Panc1 (cell line): ENCODE measurements around the gene SPDYE17. TPM values are rescaled to one million over a fixed set of nuclear protein-coding genes. Genes with fewer than 3 reads are reported as not detected.
"Not testable (repeated sequence)": the region's sequence is repeated elsewhere in the genome, so short reads cannot be mapped to it uniquely, and the experiment has no call there.

Experiments
- ATAC-seq: fragments of 200-7000 bp; cut with Tn5 transposase; 2 replicates; pipeline ENCODE4 v1.9.1; 2020; ENCODE audit warnings: mild to moderate bottlenecking, moderate library complexity
- BruUV-seq: library from RNA; stranded (reverse); fragments of 400-500 nt; replicated peaks from 2 replicates; lab custom pipeline; 2021; lab: Mats Ljungman, UMichigan
- CTCF ChIA-PET: fragments of 300-600 bp; sonication (Branson Sonifier 250); formaldehyde crosslinking; loops from one replicate; lab custom pipeline; 2022; ENCODE audit warnings: antibody characterized with exemption; lab: Charles Lee
- POLR2A ChIA-PET: fragments of 300-600 bp; sonication (Branson Sonifier 250); formaldehyde crosslinking; loops from one replicate; lab custom pipeline; 2022; ENCODE audit warnings: antibody characterized with exemption; lab: Charles Lee
- DNase-seq: peaks from one replicate; pipeline ENCODE4 v3.0.0-alpha.2; 2010; ENCODE audit warnings: low read depth, low spot score
- H3K27ac ChIP-seq: 2 replicates; pipeline ENCODE4 v1.5.1; 2011; ENCODE audit warnings: mild to moderate bottlenecking, low read length, inconsistent platforms
- H3K27me3 ChIP-seq: fragments of 200-500 bp; sonication (Bioruptor generic); 2 replicates; pipeline ENCODE4 v1.6.0; 2014; ENCODE audit warnings: low read length, inconsistent platforms; ENCODE audit not compliant: control insufficient read depth, insufficient read depth
- H3K36me3 ChIP-seq: fragments of 200-500 bp; sonication (Bioruptor generic); 2 replicates; pipeline ENCODE4 v1.5.1; 2014; ENCODE audit warnings: inconsistent platforms, mild to moderate bottlenecking, low read length, moderate library complexity; ENCODE audit not compliant: control insufficient read depth, insufficient read depth
- H3K4me1 ChIP-seq: 2 replicates; pipeline ENCODE4 v1.5.1; 2011; ENCODE audit warnings: inconsistent platforms, mild to moderate bottlenecking, low read length, moderate library complexity; ENCODE audit not compliant: control insufficient read depth, insufficient read depth
- H3K4me3 ChIP-seq, 2 experiments: 2 replicates each; pipeline ENCODE4 v1.5.1; 2011 to 2012; ENCODE audit warnings: low read depth in 2 of 2, low read length in 2 of 2, mild to moderate bottlenecking in 2 of 2, inconsistent platforms in 1 of 2, moderate library complexity in 1 of 2
- H3K9me3 ChIP-seq: fragments of 200-500 bp; sonication (Bioruptor generic); 2 replicates; pipeline ENCODE4 v1.5.1; 2014; ENCODE audit warnings: low read depth, mild to moderate bottlenecking, inconsistent platforms, low read length, moderate library complexity; ENCODE audit not compliant: control insufficient read depth, insufficient read depth
- in situ Hi-C: cut with HindIII; loops from 2 replicates; pipeline ENCODE4 v1.10.0; 2016; ENCODE audit warnings: low sequenced_read_pairs, low pct_unique_long_range_greater_than_20kb
- intact Hi-C: fragments of 100-400 bp; cut with micrococcal nuclease; formaldehyde crosslinking; loops from one replicate; pipeline ENCODE4 v1.10.0; 2022; ENCODE audit not compliant: unreplicated experiment
- total RNA-seq: library from RNA; stranded (reverse); gene quantifications from one replicate; pipeline ENCODE4 v1.2.1, GENCODE V29; 2021; ENCODE audit not compliant: unreplicated experiment

The SPDYE17 gene
- total RNA-seq, 1 experiment from 2014 or later, result not detected

DNA sequence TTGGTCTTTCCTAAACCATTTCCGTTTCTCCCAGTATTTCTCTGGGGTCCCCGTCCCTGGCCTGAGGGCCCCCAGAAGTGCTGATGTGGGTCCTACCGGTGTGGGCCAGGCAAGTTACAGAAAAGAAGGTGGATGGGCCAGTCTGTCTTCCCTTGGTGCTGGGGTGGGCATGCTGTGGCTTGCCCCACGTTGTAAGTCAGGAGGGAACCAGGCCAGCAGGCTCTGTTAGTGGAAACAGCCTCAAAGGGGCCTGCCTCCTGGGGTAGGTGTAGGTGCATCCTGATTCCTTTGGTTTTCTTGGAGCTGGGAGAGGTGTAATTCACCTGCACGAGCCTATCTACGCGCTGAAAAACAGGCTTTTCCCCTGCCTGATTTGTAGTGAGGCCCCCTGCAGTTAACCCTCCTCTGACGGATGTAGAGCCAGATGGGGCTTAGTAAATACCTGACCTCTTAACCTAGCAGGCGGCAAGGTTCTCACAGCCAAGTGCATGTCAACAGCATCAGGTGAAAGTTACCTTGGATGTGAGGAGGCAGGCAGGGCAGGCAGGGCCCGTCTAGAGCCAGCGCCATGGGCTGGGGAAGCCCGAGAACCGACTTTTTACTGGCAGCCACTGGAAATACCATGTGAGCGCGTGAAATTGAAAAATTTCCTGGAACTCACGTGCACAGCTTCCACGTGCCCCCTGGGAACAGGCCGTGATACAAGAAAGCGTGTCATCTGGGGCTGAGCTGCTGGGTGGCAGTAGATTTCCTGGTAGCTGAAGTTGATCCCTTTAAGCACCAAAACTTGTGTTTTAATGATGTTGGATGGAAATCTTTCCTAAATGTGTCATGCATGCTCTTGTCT, 48.0 kb downstream of the SPDYE17 start:
- POLR2A ChIA-PET, H3K9me3 ChIP-seq, intact Hi-C loops, CTCF ChIA-PET, H3K27ac ChIP-seq, BruUV-seq, ATAC-seq, in situ Hi-C loops, H3K27me3 ChIP-seq, DNase-seq, H3K4me1 ChIP-seq, H3K4me3 ChIP-seq, H3K36me3 ChIP-seq: not testable (repeated sequence)

DNA sequence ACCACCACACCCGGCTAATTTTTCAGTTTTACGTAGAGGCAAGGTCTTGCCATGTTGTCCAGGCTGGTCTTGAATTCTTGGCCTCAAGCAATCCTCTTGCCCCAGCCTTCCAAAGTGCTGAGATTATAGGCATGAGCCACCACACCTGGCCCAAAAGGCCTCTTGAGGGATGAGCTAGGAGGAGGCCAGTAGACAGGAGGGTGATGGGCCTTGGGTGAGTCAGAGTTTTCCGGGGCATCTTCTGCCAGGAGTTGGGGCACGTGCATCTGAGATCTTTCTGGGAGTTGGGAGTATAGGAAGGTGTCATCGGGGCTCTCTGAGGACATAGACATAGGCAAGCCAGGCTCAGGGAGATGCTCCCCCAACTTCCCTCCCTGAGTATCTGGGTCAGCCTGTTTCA, 48.8 kb downstream of the SPDYE17 start:
- H3K27ac ChIP-seq, BruUV-seq, H3K4me1 ChIP-seq, in situ Hi-C loops, H3K27me3 ChIP-seq, intact Hi-C loops, H3K36me3 ChIP-seq, ATAC-seq, H3K4me3 ChIP-seq, CTCF ChIA-PET, H3K9me3 ChIP-seq, POLR2A ChIA-PET, DNase-seq: not testable (repeated sequence)

DNA sequence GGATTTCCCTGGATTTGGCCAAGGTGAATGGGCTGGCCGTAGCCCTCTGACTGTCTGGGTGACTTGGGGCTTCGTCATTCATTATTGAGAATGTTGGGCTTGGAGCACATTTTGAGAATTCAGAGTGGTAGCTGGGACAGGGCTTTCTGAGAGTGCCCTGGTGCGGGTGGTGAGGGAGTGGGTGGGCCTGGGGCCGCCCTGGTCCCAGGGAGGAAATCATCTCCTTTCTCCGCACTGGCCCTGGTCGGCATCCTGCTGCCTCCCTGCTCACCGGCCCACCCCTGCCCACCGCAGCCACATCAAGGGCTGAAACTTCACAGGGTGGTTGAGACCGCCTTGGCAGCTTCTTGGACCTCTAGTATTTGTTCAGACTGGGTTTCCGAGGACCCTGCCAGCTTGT, 49.7 kb downstream of the SPDYE17 start:
- H3K27me3 ChIP-seq, BruUV-seq, intact Hi-C loops, in situ Hi-C loops, H3K4me1 ChIP-seq, H3K36me3 ChIP-seq, CTCF ChIA-PET, H3K27ac ChIP-seq, H3K4me3 ChIP-seq, H3K9me3 ChIP-seq, ATAC-seq, DNase-seq, POLR2A ChIA-PET: not testable (repeated sequence)

DNA sequence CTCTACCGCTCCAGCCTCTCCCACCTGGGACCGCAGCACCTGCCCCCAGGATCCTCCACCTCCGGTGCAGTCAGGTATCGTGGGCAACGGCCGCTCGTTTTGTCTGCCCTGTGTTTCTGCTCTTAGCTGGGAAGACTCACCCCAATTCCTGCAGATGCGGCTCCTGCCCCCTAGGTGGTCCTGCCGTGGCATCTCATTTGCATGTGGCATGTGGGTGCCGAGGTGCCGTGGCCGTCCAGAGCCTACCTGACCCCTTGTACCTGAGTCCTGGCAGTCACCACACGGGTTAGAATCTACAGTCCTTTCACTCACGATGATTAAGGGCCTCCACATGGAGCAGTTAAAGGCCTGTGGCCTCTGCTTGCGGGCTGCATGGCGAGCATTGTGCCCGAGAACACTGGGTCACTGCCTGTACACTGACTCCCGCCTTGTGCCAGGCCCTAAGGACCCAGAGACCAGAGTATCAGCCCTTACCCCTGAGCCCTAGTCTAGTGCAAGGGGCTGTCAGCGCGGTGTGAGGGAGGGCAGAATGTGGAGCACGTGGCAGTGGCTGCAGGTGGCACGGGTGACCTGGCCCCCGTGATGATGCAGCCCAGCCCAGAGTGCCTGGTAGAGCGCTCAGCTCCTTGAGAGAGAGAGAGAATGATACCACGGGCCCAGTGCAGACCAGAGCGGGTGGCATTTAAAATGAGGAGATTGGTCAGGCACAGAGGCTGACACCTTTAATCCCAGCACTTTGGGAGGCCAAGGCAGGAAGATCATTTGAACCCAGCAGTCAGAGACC, 50.8 kb downstream of the SPDYE17 start:
- DNase-seq, BruUV-seq, ATAC-seq, H3K27ac ChIP-seq, in situ Hi-C loops, H3K9me3 ChIP-seq, intact Hi-C loops, POLR2A ChIA-PET, H3K4me3 ChIP-seq, CTCF ChIA-PET, H3K4me1 ChIP-seq, H3K27me3 ChIP-seq, H3K36me3 ChIP-seq: not testable (repeated sequence)

DNA sequence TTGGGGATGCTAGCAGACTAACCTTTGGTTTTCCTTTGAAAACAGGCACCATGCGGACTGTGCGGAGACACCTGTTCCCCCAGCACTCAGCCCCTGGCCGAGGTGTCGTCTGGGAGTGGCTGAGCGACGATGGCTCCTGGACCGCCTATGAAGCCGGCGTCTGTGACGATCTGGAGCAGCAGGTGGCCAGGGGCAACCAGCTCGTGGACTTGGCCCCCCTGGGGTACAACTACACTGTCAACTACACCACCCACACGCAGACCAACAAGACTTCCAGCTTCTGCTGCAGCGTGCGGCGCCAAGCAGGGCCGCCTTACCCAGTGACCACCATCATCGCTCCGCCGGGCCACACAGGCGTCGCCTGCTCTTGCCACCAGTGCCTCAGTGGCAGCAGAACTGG, 51.6 kb downstream of the SPDYE17 start:
- CTCF ChIA-PET, H3K27me3 ChIP-seq, H3K27ac ChIP-seq, ATAC-seq, H3K4me3 ChIP-seq, POLR2A ChIA-PET, H3K36me3 ChIP-seq, DNase-seq, H3K9me3 ChIP-seq, in situ Hi-C loops, intact Hi-C loops, H3K4me1 ChIP-seq, BruUV-seq: not testable (repeated sequence)

DNA sequence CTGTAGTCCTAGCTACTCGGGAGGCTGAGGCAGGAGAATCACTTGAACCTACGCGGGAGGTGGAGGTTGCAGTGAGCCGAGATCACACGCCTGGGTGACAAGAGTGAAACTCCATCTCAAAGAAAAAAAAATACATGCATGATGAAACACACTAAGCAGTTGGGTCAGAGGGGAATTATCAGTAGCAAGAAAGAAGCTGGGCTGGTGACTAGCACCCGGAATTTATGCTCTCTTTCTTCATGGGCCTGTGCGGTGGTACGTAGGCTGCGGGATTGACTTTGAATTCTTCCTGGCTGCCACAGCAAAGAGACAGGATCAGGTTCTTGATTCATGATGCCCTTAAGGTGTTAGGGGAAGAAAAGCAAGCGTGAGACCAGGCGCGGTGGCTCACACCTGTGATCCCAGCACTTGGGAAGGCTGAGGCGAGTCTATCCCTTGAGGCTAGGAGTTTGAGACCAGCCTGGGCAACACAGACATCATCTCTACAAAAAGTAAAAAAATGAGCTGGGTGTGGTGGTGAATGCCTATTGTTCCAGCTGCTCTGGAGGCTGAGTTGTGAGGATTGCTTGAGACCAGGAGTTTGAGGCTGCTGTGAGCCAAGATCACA, 54.3 kb downstream of the SPDYE17 start:
- H3K9me3 ChIP-seq, H3K4me1 ChIP-seq, H3K36me3 ChIP-seq, in situ Hi-C loops, DNase-seq, H3K4me3 ChIP-seq, CTCF ChIA-PET, intact Hi-C loops, H3K27ac ChIP-seq, POLR2A ChIA-PET, ATAC-seq, BruUV-seq, H3K27me3 ChIP-seq: not testable (repeated sequence)
